SK-N-SH (cell line): ENCODE data around the gene POU6F2. TPM values are rescaled to one million over a fixed set of nuclear protein-coding genes. Genes with fewer than 3 reads are reported as not detected.
"Not testable (repeated sequence)": the region's sequence is repeated elsewhere in the genome, so short reads cannot be mapped to it uniquely, and the experiment has no call there.

Experiments
- CTCF ChIA-PET: fragments of 300-600, 350-600 bp; formaldehyde crosslinking; extraction: SDS; loops from one replicate; lab custom pipeline; 2021; lab: Yijun Ruan, JAX
- POLR2A ChIA-PET: fragments of 350-600 bp; sonication (Branson Sonifier 250); formaldehyde crosslinking; extraction: SDS; loops from one replicate; lab custom pipeline; 2020; ENCODE audit warnings: antibody characterized with exemption, inconsistent platforms; lab: Yijun Ruan, JAX
- DNase-seq: peaks from one replicate; pipeline ENCODE4 v3.0.0; 2012
- H2AFZ ChIP-seq: fragments of 200-600 bp; sonication (generic); 2 replicates; pipeline ENCODE4 v1.8.1; 2016; ENCODE audit warnings: antibody characterized with exemption, mild to moderate bottlenecking, low read depth
- H3F3A ChIP-seq: fragments of 200-600 bp; sonication (generic); replicated peaks from 2 replicates; pipeline ENCODE3; 2016; ENCODE audit warnings: antibody characterized with exemption, mild to moderate bottlenecking; ENCODE audit not compliant: insufficient read depth
- H3K27ac ChIP-seq, 2 experiments: fragments of 200-500 bp in 1 of 2; fragments of 200-600 bp in 1 of 2; sonication (Bioruptor generic) in 1 of 2; sonication (generic), shearing (Covaris generic) in 1 of 2; 2 replicates each; pipeline versions ENCODE4 v1.5.1 to v1.6.1; 2014 to 2016; ENCODE audit warnings: low read depth in 2 of 2, inconsistent platforms in 1 of 2, low read length in 1 of 2, mild to moderate bottlenecking in 1 of 2, mixed read lengths in 1 of 2
- H3K27me3 ChIP-seq: fragments of 200-600 bp; sonication (generic), shearing (Covaris generic); 2 replicates; pipeline ENCODE4 v1.6.1; 2016; ENCODE audit warnings: mixed run types; ENCODE audit not compliant: insufficient read depth
- H3K36me3 ChIP-seq, 2 experiments: fragments of 200-500 bp in 1 of 2; fragments of 200-600 bp in 1 of 2; sonication (Bioruptor generic) in 1 of 2; sonication (generic) in 1 of 2; replicated peaks in 1 of 2; 2 replicates each; pipeline versions ENCODE3 to v1.5.1; 2014 to 2016; ENCODE audit warnings: low read length in 1 of 2, mild to moderate bottlenecking in 1 of 2; ENCODE audit not compliant: insufficient read depth in 2 of 2, control insufficient read depth in 1 of 2
- H3K4me1 ChIP-seq, 2 experiments: fragments of 200-500 bp in 1 of 2; fragments of 200-600 bp in 1 of 2; sonication (Bioruptor generic) in 1 of 2; sonication (generic), shearing (Covaris generic) in 1 of 2; 2 replicates each; pipeline versions ENCODE4 v1.5.1 to v1.6.1; 2014 to 2016; ENCODE audit warnings: low read depth in 1 of 2, low read length in 1 of 2, mixed run types in 1 of 2; ENCODE audit not compliant: insufficient read depth in 2 of 2, control insufficient read depth in 1 of 2
- H3K4me2 ChIP-seq: fragments of 200-600 bp; sonication (generic), shearing (Covaris generic); 2 replicates; pipeline ENCODE4 v1.6.1; 2017; ENCODE audit warnings: mixed run types
- H3K4me3 ChIP-seq, 2 experiments: fragments of 200-500 bp in 1 of 2; fragments of 200-600 bp in 1 of 2; sonication (Bioruptor generic) in 1 of 2; sonication (generic), shearing (Covaris generic) in 1 of 2; 2 replicates each; pipeline versions ENCODE4 v1.5.1 to v1.8.1; 2014 to 2016; ENCODE audit warnings: low read depth in 2 of 2, inconsistent platforms in 1 of 2, low read length in 1 of 2, mild to moderate bottlenecking in 1 of 2, mixed read lengths in 1 of 2, moderate library complexity in 1 of 2
- H3K79me2 ChIP-seq: fragments of 200-600 bp; sonication (generic); 2 replicates; pipeline ENCODE4 v1.8.1; 2017; ENCODE audit warnings: mild to moderate bottlenecking; ENCODE audit not compliant: insufficient read depth
- H3K9ac ChIP-seq: fragments of 200-600 bp; sonication (generic); 2 replicates; pipeline ENCODE4 v1.6.1; 2017; ENCODE audit warnings: mixed run types
- H3K9me2 ChIP-seq: fragments of 200-600 bp; sonication (generic); 2 replicates; pipeline ENCODE4 v1.6.1; 2017; ENCODE audit warnings: mixed run types
- H3K9me3 ChIP-seq: fragments of 200-600 bp; sonication (generic); 2 replicates; pipeline ENCODE4 v1.6.1; 2017; ENCODE audit warnings: mixed run types, mild to moderate bottlenecking, moderate library complexity
- H4K20me1 ChIP-seq: fragments of 200-600 bp; sonication (generic); 2 replicates; pipeline ENCODE4 v1.6.1; 2017; ENCODE audit warnings: mild to moderate bottlenecking, mixed run types; ENCODE audit not compliant: insufficient read depth
- FOXM1 ChIP-seq: IDR thresholded peaks from 2 replicates; pipeline ENCODE4 v1.4.0; 2012; ENCODE audit warnings: low read depth, mild to moderate bottlenecking
- IRF3 ChIP-seq: fragments of 150-350 bp; IDR thresholded peaks from 2 replicates; pipeline ENCODE4 v1.6.1; 2016; ENCODE audit warnings: mild to moderate bottlenecking, low read depth, low read length
- JUND ChIP-seq: IDR thresholded peaks from 2 replicates; pipeline ENCODE4 v1.4.0; 2012
- MEF2A ChIP-seq: IDR thresholded peaks from 2 replicates; pipeline ENCODE4 v1.4.0; 2012; ENCODE audit warnings: low read depth, borderline replicate concordance
- NRF1 ChIP-seq: IDR thresholded peaks from 2 replicates; pipeline ENCODE4 v1.6.1; 2012; ENCODE audit warnings: low read depth, mild to moderate bottlenecking, low read length
- RCOR1 ChIP-seq: fragments of 150-350 bp; IDR thresholded peaks from 2 replicates; pipeline ENCODE4 v1.6.1; 2017; ENCODE audit warnings: antibody characterized with exemption, low read length
- TCF12 ChIP-seq: IDR thresholded peaks from 2 replicates; pipeline ENCODE4 v1.4.0; 2012
- YY1 ChIP-seq: IDR thresholded peaks from 2 replicates; pipeline ENCODE4 v1.4.0; 2012; ENCODE audit warnings: low read depth, mild to moderate bottlenecking
- ZBTB33 ChIP-seq: IDR thresholded peaks from 2 replicates; pipeline ENCODE4 v1.4.0; 2012; ENCODE audit warnings: low read depth, borderline replicate concordance
- WGBS: methylation state at CpG from one replicate; pipeline ENCODE4 v1.1.6; 2017; ENCODE audit warnings: low lambda C conversion rate; 5-methylcytosine and 5-hydroxymethylcytosine counted together
- polyA plus RNA-seq, 3 experiments: library from polyadenylated mRNA; depleted of rRNA; stranded (reverse); fragments of >200 nt; gene quantifications; 2 replicates each; pipeline ENCODE4 v1.2.3, GENCODE V29; 2012
- TF ChIP-seq, protein P1 (sequence below): IDR thresholded peaks from 2 replicates; pipeline ENCODE4 v1.6.1; 2012; ENCODE audit warnings: mild to moderate bottlenecking, low read depth, low read length, moderate library complexity
- TF ChIP-seq, protein P2 (sequence below): IDR thresholded peaks from 2 replicates; pipeline ENCODE4; 2012

POU6F2 gene
- polyA plus RNA-seq, 1 of the 3 experiments (the other 2 are of a cell fraction) = under 0.01 TPM

- TF ChIP-seq YY1 (no peak), IRF3 (no peak), JUND (no peak)
- TF ChIP-seq, all 33 proteins: peak for 0
Observed at GRCh38 chr7:39324139-39324760, 346.5 kb downstream of the POU6F2 start (continued).

DNA sequence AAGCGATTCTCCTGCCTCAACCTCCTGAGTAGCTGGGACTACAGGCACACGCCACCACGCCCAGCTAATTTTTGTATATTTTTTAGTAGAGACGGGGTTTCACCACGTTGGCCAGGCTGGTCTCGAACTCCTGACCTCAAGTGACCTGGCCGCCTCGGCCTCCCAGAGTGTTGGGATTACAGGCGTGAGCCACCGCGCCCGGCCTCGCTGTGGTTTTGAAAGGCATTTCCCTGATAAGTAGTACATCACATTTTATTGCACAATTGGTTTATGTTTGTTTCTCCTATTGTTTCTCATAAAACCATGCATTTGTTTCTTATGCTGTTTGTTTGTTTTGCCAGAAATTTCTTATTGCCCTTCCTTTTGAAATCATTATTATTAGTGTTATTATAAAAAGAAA is 353.9 kb downstream of the POU6F2 start:
- H3K4me3 ChIP-seq, H3K9ac ChIP-seq, H3K79me2 ChIP-seq, POLR2A ChIA-PET, H3K36me3 ChIP-seq, H3K4me1 ChIP-seq, H3K9me2 ChIP-seq, DNase-seq, CTCF ChIA-PET, H3K9me3 ChIP-seq, H3F3A ChIP-seq, H3K27ac ChIP-seq, H2AFZ ChIP-seq, H3K4me2 ChIP-seq, H4K20me1 ChIP-seq: not testable (repeated sequence)
- H3K27me3 ChIP-seq = peaks cover 29% of the 10 kb centered on the region
- WGBS = 52% methylated on average over 13 of the region's 13 CpGs

DNA sequence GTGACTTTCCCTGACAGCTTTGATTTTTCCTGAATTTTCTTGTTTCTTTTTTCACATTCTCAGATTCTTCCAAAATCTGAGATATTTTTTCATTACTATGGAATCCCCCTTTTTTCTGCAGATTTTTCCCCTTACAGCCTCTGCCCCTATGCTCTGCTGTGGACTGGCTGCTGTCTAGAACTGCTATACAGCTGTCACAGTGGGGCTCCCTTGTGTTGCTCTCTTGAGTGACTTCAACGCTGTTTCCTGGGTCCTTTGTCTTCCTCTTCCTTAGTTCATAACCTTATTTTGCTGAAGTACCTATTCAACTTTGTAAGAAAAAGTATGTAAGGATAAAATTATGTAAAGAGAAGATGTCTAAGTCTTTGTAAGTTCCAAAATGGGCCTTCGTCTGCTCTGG is 354.4 kb downstream of the POU6F2 start:
- no peak overlapping the region for H3K9ac ChIP-seq
- ChIA-PET CTCF (no interaction called here), POLR2A (no interaction called here)
- no peak overlapping the region for H2AFZ ChIP-seq
- no peaks in the 10 kb centered on the region for H3K9me3 ChIP-seq
- no peaks in the 10 kb centered on the region for H3K4me1 ChIP-seq
- no peaks in the 10 kb centered on the region for H4K20me1 ChIP-seq
- no peak overlapping the region for H3K27ac ChIP-seq
- DNase-seq = no peak
- H3K36me3 ChIP-seq = no peaks in the 10 kb centered on the region
- H3K79me2 ChIP-seq = no peaks in the 10 kb centered on the region
- no peak overlapping the region for H3K4me2 ChIP-seq
- TF ChIP-seq RCOR1 (no peak), MEF2A (no peak), JUND (no peak), FOXM1 (no peak), ZBTB33 (no peak), NRF1 (no peak), TCF12 (no peak)
- TF ChIP-seq, protein P1, sequence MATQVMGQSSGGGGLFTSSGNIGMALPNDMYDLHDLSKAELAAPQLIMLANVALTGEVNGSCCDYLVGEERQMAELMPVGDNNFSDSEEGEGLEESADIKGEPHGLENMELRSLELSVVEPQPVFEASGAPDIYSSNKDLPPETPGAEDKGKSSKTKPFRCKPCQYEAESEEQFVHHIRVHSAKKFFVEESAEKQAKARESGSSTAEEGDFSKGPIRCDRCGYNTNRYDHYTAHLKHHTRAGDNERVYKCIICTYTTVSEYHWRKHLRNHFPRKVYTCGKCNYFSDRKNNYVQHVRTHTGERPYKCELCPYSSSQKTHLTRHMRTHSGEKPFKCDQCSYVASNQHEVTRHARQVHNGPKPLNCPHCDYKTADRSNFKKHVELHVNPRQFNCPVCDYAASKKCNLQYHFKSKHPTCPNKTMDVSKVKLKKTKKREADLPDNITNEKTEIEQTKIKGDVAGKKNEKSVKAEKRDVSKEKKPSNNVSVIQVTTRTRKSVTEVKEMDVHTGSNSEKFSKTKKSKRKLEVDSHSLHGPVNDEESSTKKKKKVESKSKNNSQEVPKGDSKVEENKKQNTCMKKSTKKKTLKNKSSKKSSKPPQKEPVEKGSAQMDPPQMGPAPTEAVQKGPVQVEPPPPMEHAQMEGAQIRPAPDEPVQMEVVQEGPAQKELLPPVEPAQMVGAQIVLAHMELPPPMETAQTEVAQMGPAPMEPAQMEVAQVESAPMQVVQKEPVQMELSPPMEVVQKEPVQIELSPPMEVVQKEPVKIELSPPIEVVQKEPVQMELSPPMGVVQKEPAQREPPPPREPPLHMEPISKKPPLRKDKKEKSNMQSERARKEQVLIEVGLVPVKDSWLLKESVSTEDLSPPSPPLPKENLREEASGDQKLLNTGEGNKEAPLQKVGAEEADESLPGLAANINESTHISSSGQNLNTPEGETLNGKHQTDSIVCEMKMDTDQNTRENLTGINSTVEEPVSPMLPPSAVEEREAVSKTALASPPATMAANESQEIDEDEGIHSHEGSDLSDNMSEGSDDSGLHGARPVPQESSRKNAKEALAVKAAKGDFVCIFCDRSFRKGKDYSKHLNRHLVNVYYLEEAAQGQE = no peak
- TF ChIP-seq, protein P2, sequence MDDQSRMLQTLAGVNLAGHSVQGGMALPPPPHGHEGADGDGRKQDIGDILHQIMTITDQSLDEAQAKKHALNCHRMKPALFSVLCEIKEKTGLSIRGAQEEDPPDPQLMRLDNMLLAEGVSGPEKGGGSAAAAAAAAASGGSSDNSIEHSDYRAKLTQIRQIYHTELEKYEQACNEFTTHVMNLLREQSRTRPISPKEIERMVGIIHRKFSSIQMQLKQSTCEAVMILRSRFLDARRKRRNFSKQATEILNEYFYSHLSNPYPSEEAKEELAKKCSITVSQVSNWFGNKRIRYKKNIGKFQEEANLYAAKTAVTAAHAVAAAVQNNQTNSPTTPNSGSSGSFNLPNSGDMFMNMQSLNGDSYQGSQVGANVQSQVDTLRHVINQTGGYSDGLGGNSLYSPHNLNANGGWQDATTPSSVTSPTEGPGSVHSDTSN = no peak
- H3K9me2 ChIP-seq = no peaks in the 10 kb centered on the region
- H3F3A ChIP-seq = no peaks in the 10 kb centered on the region
- 8% methylated on average over 2 of the region's 2 CpGs for WGBS
- no peak overlapping the region for H3K4me3 ChIP-seq
- H3K27me3 ChIP-seq = peaks cover 29% of the 10 kb centered on the region
